Bronchial epithelial cell (primary cell): ENCODE measurements around the gene TMEM135. TPM values are rescaled to one million over a fixed set of nuclear protein-coding genes. Genes with fewer than 3 reads are reported as not detected.

Experiments used
- DNase-seq: peaks from one replicate; pipeline ENCODE4 v3.0.0-alpha.2; 2010; ENCODE audit warnings: low read depth
- FAIRE-seq: peaks from 2 replicates; lab custom pipeline; 2011; peaks lifted over from hg19 to GRCh38; lab: Jason Lieb, UNC
- H3K27me3 ChIP-seq: 2 replicates; pipeline ENCODE4 v1.5.1; 2011; ENCODE audit warnings: low read length; ENCODE audit not compliant: control insufficient read depth, insufficient read depth
- H3K36me3 ChIP-seq: 2 replicates; pipeline ENCODE4 v1.5.1; 2011; ENCODE audit warnings: low read length; ENCODE audit not compliant: control insufficient read depth, insufficient read depth
- H3K4me3 ChIP-seq: 2 replicates; pipeline ENCODE4 v1.5.1; 2011; ENCODE audit warnings: mild to moderate bottlenecking, low read depth, low read length, control low read depth
- CTCF ChIP-seq: IDR thresholded peaks from 2 replicates; pipeline ENCODE4 v1.5.1; 2011; ENCODE audit warnings: mild to moderate bottlenecking, moderate library complexity, low read length, control low read depth, inconsistent platforms; ENCODE audit not compliant: insufficient read depth, severe bottlenecking
- total RNA-seq: library from RNA; depleted of rRNA; stranded (reverse); fragments of >200 nt; gene quantifications from 2 replicates; pipeline ENCODE4 v1.2.1, GENCODE V29; 2014

The TMEM135 gene
- total RNA-seq, 1 donor from 2014 or later = 6.8 TPM

DNA sequence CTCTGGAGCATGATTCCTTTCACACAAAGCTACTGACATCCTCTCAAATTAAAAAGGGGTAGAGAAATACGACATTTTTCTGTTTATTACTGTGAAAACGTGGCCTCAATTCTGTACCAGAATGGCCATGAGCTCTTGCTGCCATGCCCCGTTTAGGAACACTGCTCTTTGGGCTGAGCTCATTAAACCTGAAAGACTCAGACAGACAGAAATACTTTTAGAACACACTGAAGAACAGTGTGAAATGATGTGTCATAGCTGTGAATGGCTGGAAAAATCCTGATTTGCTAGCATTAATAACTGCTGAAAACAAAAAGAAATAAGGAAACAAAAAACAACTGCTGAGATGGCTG is 32.2 kb upstream of the TMEM135 start:
- DNase-seq = peak; percentile 39
- FAIRE-seq = no peak
- Histone ChIP-seq H3K27me3 (no peaks in the 10 kb centered on the region), H3K36me3 (no peaks in the 10 kb centered on the region), H3K4me3 (no peak overlapping the region)
- TF ChIP-seq CTCF = no peak

DNA sequence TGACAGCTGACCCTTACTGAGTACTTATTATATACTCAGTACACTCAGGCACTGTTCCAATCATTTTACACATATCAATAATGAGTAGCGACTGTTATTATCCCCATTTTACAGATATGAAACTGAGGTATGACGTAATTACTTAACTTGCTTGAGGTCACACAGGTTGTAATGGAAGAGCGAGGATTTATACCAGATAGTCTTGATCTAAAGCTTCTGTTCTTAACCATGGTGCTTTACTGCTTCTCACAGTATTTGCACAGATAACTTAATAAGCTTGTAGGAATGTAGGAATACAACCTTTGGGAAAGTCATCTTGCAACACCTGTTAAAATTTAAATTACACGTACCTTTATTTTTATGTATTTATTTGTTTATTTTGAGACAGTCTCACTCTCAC is 31.7 kb upstream of the TMEM135 start:
- TF ChIP-seq CTCF = no peak
- Histone ChIP-seq H3K27me3 (no peaks in the 10 kb centered on the region), H3K4me3 (no peak overlapping the region), H3K36me3 (no peaks in the 10 kb centered on the region)
- FAIRE-seq (no peak), DNase-seq (peak; percentile 44)

DNA sequence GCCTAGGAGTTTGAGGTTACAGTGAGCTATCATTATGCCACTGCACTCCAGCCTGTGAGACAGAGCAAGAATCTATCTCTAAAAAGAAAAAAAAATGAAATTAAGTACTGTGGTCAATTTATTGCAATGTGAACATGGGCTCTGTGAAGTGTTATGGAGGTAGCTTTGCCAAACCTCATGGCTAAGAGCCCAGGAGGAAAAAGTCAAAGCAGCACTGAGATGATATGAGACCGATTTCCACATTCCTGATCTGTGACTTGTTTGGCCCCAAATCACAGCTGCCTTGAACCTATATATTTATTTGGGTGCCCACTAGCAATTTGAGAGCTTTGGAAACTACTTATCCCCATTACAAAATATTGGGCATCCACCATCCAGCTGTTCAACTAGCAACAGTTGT is 29.8 kb upstream of the TMEM135 start:
- FAIRE-seq (no peak), DNase-seq (no peak)
- Histone ChIP-seq H3K27me3 (no peaks in the 10 kb centered on the region), H3K4me3 (no peak overlapping the region), H3K36me3 (no peaks in the 10 kb centered on the region)
- no peak for TF ChIP-seq CTCF

DNA sequence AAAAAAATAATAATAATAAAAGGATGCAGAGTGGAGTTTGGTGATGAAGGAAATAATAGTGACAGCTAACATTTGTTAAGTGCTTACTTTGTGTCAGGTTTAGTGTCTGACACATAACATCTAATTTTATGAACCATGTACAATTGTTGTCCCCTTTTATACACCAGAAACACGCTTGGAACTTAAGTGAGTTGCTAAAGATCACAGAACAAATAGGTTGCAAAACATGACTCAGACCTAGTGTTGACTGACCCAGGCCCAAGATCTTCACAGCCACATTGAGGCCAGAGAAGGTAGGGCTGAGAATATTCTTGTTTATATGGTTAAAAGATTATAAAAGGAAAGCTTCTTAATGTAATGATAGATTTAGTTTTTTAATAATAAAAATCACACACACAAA is 25.6 kb upstream of the TMEM135 start:
- no peaks in the 10 kb centered on the region for H3K27me3 ChIP-seq
- FAIRE-seq = no peak
- no peak overlapping the region for H3K4me3 ChIP-seq
- no peak for DNase-seq
- no peaks in the 10 kb centered on the region for H3K36me3 ChIP-seq
- no peak for TF ChIP-seq CTCF

GRCh38 chr11:87012673-87013072 is 25.1 kb upstream of the TMEM135 start:
- DNase-seq (no peak), FAIRE-seq (no peak)
- Histone ChIP-seq H3K36me3 (no peaks in the 10 kb centered on the region), H3K4me3 (no peak overlapping the region), H3K27me3 (no peaks in the 10 kb centered on the region)
- TF ChIP-seq CTCF = no peak
